NT2/D1 (cell line): ENCODE measurements around the gene VSTM2A.

Experiments
- SUZ12 ChIP-seq: IDR thresholded peaks from 2 replicates; pipeline ENCODE4 v1.6.1; 2011; ENCODE audit not compliant: insufficient read length, insufficient read depth; ENCODE audit errors: extremely low read depth
- YY1 ChIP-seq: IDR thresholded peaks from 2 replicates; pipeline ENCODE4 v1.6.1; 2011; ENCODE audit not compliant: insufficient read length, insufficient read depth
- ZNF274 ChIP-seq: IDR thresholded peaks from 2 replicates; pipeline ENCODE4 v1.6.1; 2011; ENCODE audit warnings: mild to moderate bottlenecking, low read depth, low read length

GRCh38 chr7:54560198-54560597 lies 18.0 kb downstream of the VSTM2A start:
- no peak for TF ChIP-seq YY1
- TF ChIP-seq ZNF274, result no peak
- no peak for TF ChIP-seq SUZ12
